Transverse colon (tissue), 4 donors: ENCODE measurements around the gene CTAGE9.

Source experiments
- EP300 ChIP-seq: sonication (generic); formaldehyde crosslinking; IDR thresholded peaks from one replicate; pipeline ENCODE4 v1.6.1; 2017; ENCODE audit warnings: antibody characterized with exemption, low read depth
- POLR2A ChIP-seq: fragments of 450-650 bp; IDR thresholded peaks from one replicate; pipeline ENCODE4 v1.6.1; 2016; ENCODE audit warnings: antibody characterized with exemption, mild to moderate bottlenecking, moderate library complexity
- POLR2AphosphoS5 ChIP-seq, 3 donors: sonication (generic); formaldehyde crosslinking; IDR thresholded peaks; one replicate each; pipeline ENCODE4 v1.6.1; 2016; ENCODE audit warnings: antibody characterized with exemption in 3 of 3
- TF ChIP-seq, protein P1 (sequence below), 5 experiments: fragments of 200-600 bp in 3 of 5; fragments of 450-650 bp in 2 of 5; sonication (generic) in 3 of 5; IDR thresholded peaks; 1 replicate in 2 of 5; 2 replicates in 3 of 5; pipeline ENCODE4 v1.5.1; 2016 to 2017; ENCODE audit warnings: antibody characterized with exemption in 5 of 5, inconsistent platforms in 3 of 5, mild to moderate bottlenecking in 2 of 5, moderate library complexity in 1 of 5

DNA sequence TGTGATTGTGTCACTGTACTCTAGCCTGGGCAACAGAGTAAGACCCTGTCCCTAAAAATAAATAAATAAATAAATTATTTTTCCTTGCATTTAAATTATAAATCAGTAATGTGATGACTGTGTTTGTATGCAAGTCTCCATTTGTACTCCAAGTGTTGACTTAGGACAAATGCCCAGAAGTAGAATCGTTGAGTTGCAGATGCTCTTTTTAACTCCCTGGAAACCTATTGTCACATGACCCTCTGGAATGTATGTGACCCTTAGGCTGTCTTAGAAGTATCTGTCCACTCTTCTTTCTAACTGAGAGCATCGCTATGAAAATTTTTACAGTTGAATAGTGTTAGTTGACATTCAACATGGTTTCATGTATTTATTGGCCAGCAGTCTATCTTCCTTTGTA lies 28.4 kb downstream of the CTAGE9 start:
- TF ChIP-seq, protein P1, sequence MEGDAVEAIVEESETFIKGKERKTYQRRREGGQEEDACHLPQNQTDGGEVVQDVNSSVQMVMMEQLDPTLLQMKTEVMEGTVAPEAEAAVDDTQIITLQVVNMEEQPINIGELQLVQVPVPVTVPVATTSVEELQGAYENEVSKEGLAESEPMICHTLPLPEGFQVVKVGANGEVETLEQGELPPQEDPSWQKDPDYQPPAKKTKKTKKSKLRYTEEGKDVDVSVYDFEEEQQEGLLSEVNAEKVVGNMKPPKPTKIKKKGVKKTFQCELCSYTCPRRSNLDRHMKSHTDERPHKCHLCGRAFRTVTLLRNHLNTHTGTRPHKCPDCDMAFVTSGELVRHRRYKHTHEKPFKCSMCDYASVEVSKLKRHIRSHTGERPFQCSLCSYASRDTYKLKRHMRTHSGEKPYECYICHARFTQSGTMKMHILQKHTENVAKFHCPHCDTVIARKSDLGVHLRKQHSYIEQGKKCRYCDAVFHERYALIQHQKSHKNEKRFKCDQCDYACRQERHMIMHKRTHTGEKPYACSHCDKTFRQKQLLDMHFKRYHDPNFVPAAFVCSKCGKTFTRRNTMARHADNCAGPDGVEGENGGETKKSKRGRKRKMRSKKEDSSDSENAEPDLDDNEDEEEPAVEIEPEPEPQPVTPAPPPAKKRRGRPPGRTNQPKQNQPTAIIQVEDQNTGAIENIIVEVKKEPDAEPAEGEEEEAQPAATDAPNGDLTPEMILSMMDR (IDR thresholded peaks at IDR 0.05): no peak
- TF ChIP-seq EP300 (no peak), POLR2A (no peak), POLR2AphosphoS5 (IDR thresholded peaks at IDR 0.05) (no peak)
